HG03520 (cell line): ENCODE results near the gene RHEB.

Experiments used
- ATAC-seq: cut with Tn5 transposase; IDR thresholded peaks from one replicate; pipeline ENCODE4 v1.9.1; 2021; ENCODE audit warnings: mild to moderate bottlenecking, moderate library complexity; ENCODE audit not compliant: unreplicated experiment

Gene RHEB

DNA sequence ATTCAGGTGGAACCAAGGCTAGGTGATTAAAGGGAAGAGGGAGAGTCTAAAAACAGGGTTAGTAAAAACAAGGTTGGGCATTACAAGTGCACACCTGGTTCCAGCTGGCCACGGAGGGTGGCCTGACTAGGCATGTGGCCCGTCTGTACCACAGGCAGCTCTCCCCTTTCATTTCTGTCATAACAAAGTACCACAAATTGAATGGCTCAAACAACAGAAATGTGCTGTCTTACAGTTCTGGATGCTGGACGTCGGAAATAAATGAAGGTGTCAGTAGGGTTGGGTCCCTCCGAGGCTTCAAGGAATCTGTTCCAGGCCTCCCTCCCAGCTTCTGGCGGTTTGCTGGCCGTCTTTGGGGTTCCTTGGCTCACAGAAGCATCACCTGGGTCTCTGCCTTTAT lies 96.5 kb downstream of the RHEB start:
- no peak for ATAC-seq

DNA sequence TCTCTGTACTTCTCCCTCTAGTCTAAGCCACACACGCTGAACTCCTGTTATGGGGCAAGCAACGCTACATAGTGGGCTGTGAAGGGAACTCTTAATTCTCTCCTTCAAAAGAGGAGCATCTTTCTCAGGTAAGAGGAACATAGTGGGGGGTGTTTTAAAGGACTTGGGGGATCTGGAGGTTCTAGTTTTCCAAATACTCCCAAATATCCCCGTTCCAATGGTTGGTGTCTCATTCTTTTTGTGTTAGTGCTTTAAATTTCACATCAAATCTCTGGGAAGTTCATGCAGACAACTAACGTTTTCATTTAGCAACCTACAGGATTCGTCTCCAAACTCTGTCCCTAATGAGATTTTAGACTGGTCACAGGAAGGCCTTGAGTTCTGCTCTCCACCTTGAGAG lies 97.5 kb downstream of the RHEB start:
- no peak for ATAC-seq

DNA sequence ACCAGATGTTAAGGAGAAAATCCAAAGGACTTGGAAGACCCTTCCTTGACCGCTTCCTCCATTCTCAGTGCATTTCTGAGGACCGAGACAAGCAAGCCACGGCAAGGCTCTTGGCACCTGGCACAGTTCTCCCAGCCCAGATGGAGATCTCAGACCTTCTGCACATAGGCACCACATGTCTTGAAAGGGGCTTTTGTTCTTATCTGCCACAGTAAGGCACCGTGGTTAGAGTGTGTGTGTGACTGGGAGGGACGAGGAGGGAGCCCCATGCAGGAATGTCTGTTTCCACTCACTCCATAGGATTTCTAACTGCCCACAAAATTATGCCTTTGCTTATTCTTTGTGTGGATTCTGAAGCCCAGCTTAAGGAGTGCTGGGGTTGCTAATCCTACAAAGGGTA lies 99.6 kb downstream of the RHEB start:
- no peak for ATAC-seq

DNA sequence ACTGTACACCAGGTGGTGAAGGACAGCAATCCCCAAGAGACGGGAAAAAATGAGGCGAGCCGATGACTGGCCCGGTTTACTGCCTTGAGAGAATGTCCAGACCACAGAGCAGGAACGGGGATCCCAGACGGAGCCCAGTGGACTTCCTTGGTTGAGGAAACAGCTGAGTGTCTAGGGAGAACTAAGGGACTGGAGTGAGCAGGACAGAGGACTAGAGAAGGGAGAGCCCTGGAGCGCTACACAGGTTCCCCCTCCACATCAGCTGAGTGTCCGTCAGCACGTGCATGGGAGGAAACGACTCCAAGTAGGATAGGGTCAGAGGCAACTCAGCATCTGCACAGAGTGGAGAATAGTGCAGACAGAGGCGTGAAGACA lies 102.8 kb downstream of the RHEB start:
- ATAC-seq: no peak

DNA sequence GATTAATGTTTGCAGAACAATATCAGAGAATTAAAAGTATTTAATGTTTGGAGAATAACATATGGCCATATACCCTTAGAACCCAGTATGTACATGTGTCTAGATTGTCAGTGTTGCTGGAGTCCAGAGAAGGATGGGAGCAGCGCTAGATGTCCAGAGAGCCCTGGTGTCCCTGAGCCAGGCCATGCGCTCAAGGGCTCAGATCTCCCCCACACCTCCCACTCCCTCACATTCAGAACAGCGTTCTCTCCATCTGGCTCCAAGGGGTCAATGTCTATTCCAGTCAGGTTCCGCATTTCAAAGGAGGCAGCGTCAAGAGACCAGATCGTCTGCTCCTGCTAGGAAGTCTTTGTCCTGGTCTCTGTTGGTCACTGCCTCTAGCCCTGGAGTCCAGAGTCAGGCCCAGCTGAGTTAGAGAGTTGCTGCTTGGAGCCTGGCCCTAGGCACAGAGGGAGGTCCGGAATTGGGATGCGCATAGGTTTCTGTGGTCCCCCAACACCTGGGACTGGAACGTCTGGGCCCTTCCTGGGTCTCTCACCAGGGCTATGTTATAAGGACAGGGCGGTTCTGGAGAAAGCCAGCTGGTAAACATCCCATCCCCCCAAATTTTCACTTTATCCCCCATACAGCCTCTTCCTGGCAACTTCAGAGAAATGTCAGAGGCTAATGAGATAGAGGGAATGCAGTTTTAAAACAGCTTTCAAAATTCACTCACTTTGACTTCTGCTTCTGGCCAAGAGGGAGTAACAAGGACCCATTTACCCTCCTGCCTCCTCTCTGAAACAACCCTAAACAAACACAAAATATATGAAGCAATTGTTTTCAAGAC lies 103.4 kb downstream of the RHEB start:
- ATAC-seq: no peak
